ENCODE data around the gene MTARC2. TPM values are rescaled to one million over a fixed set of nuclear protein-coding genes. Genes with fewer than 3 reads are reported as not detected.
"Not testable (repeated sequence)": the region's sequence is repeated elsewhere in the genome, so short reads cannot be mapped to it uniquely, and the experiment has no call there.

MTARC2 gene
- polyA plus RNA-seq, 1 donor, result 14.9 TPM

DNA sequence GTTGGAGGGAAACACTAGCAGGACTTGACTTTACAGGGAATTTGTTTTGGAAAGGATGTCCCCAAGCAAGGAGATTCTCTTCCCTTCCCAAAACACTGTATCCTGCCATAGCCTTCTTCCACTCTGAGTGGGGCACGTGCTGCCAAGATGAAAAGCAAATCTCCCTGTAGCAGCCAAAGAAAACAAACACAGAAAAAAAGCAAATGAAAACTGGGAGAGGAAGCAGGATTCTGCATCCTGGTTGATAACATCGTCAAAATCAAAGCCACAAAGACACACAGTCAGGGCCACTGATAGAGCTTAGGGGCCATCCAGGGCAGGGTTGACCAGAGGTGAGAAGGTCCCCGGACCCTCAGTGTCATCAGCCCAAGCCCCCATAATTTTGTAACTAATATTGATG is 16.0 kb upstream of the MTARC2 start:
- no peak for DNase-seq (ENCODE audit: low read depth)

DNA sequence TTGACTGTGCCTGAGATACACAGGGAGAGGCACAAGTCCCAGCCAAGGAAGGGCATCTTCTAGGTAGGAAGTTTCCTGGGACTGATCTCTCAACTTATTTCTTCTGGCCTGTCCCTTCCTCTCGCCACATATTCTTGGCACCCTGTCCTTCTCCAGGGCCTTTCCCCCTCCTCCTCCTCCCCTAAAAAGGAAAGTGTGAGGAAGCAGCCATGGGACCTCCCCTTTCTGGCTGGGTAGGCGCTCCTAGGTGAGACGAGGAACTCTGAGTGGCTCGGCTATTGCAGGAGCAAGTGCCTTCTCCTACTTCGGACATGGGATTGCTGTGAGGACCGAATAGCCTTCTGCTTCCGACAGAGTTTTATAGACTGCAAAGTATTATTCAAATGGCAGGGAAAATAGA is 15.5 kb upstream of the MTARC2 start:
- DNase-seq (ENCODE audit: low read depth), result no peak

DNA sequence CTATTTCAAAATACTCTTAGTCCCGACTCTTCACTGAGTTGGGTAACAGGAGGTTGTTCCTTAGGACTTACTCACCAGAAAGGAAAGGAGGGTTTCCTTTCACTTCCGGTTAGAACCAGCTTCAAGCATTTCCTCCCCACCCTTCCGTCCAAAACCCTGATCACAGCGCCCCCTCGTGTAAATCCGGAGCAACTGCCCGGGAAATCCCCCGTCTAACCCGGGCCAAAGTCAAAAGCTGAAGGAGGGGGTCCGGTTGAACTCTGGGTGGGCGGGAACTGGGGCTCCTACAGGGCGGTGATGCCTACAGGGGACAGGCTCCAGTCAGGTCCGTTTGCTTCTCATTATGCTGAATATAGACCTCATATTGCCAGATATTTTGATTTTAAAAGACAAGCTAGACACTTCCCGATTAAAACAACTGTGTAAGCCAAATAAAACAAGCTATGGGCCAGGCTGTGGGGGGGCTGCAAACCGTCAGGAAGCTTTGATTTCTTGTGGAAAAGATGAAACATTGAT is 15.0 kb upstream of the MTARC2 start:
- no peak for DNase-seq (ENCODE audit: low read depth)

DNA sequence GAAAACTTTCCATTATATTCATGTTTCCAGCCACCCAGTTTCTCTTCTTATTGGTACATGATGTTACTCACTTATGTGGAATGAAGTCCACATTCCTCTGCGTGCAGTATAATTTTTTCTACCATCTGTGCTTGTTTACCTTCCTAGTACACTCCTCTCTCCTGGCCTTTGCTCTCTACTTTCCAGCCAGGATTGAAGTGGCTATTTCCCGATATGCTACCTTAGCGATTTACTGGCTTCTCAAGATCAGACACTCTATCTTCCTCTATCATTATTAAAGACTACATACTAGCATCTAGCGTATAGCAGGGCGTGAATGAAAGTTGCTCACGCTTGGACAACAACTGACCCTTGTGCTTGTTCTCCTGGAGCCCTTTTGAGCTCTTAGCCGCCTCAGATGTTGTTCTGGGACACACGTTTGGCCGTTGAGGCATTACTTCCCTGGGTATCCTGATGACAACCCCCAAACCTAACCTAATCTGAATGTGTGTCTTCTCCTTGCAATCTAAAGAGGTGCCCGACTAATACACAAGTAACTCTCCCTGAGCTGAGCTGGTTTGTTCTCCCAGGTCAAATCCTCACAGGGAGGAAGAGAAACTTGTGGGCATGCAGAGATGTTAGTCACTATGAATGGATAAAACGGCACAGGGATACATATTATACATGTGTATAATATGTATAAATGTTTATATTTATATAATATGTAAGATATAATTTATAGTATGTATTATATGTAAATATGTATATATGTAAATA is 13.4 kb upstream of the MTARC2 start:
- no peak for DNase-seq (ENCODE audit: low read depth)

DNA sequence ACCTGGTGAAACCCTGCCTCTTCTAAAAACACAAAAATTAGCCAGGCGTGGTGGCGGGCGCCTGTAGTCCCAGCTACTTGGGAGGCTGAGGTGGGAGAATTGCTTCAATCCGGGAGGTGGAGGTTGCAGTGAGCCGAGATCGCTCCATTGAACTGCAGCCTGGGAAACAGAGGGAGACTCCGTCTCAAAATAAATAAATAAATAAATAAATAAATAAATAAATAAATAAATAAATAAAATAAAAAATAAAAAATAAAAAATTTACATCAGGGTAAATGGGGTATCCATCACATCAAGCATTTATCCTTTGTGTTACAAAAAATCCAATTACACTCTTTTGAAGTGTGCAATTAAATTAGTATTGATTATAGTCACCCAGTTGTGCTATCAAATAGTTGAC is 11.8 kb upstream of the MTARC2 start:
- DNase-seq (ENCODE audit: low read depth), result not testable (repeated sequence)

DNA sequence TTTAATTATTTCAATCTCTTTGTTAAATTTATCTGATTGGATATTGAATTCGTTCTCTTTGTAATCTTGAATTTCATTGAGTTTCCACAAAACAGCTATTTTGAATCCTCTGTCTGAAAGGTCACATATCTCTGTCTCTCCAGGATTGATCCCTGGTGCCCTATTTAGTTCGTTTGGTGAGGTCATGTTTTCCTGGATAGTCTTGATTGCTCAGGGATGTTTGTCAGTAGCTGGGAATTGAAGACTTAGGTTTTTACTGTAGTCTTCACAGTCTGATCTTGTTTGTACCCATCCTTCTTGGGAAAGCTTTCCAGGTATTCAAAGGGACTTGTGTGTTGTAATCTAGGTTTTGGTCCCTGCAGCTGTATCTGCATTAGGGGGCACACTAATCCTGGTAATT is 6.8 kb upstream of the MTARC2 start:
- no peak for DNase-seq (ENCODE audit: low read depth)

DNA sequence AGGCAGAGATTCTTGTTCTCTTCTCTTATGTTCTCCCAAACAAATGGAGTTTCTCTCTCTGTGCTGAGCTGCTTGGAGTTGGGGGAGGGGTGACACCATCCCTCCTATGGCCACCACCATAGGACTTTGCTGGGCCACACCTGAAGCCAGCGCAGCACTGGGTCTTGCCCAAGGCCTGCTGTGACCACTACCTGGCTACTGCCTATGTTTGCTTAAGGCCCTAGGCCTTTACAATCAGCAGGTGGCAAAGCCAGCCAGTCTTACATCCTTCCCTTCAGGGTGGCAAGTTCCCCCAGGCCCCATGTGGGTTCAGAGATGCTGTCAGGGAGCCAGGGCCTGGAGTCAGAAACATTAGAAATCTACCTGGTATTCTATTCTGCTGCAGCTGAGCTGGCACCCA is 6.3 kb upstream of the MTARC2 start:
- DNase-seq (ENCODE audit: low read depth), result no peak

DNA sequence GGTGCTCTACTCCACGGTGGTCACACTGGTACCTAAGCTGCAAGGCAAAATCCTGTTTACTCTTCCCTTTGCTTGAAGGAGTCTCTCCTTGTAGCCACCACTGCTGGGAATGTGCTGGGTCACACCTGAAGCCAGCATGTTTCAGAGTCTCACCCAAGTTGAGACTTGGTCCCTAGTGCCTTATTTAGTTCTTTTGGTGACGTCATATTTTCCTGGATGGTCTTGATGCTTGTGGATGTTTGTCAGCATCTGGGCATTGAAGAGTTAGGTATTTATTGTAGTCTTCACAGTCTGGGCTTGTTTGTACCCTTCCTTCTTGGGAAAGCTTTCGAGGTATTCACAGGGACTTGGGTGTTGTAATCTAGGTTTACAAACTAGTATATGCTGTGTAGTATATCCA is 5.6 kb upstream of the MTARC2 start:
- no peak for DNase-seq (ENCODE audit: low read depth)

DNA sequence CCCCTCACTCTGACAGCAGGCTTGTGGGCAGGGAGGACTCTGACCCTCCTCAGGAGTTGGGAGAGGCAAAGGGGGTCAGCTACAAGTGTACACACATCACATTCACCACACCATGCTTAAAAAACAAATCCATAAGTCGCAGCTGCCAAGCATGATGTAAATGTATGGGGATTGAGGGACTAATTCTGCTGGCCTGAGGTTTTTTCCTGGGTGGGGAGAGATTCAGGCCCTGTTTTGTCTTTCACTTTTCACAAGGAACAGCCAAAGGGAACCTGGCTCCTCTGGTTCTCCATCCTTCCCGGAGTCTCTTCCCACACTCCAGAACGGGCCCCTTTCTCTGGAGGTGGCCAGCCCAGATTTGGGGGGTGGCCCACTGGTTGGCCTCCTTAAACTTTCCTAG is 1.3 kb upstream of the MTARC2 start:
- no peak for DNase-seq (ENCODE audit: low read depth)

DNA sequence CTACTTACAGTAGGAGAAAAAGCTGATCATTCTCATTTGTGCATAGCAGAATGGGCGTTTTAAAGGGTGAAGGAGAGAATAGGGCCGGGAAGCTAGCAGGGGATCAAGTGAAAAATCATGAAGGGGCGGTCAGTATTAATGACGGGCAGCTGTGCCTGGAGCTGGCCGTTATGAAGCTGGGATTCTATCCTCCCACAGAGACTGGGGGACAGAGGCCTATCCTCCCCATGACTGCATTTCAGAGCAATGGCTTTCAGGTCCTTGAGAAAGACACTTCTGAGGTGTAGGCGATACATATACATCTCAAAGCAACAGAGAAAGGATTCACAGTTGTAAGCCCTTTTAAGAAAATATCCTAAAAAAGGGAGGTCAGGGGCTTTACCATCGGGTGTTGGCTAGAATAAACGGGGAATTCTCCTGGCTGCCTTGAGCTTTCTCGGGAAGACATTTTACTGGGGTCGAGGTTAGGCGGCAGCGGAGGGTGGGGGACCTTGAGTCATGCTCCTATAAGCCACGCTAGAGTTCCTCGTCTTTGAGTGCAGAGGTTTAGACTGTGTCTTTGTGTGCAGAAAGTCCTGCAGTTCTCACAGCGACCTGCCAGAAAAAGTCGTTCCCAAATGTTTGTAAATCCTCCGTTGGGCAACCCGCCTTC is 559 bp upstream of the MTARC2 start:
- DNase-seq (ENCODE audit: low read depth), result no peak

DNA sequence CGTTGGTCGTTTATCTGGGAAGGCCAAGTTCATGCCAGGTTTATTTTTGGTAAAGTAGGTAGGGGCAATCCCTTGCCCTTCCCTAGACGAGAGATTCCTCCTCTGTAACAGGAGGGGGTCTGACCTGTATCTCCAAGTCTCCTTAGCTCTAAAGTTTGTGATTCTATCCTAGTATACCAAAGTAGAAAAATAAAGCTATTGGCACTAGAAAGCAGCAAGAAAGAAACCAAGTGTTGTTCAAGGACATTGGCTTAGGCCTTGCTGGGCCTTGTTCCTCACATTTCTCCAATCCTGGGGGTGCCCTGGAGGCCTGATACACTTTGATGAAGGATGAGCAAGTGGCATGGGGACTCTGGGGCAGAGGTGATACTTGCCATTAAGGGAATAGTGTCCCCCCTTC is 814 bp downstream of the MTARC2 start:
- DNase-seq (ENCODE audit: low read depth), result no peak

DNA sequence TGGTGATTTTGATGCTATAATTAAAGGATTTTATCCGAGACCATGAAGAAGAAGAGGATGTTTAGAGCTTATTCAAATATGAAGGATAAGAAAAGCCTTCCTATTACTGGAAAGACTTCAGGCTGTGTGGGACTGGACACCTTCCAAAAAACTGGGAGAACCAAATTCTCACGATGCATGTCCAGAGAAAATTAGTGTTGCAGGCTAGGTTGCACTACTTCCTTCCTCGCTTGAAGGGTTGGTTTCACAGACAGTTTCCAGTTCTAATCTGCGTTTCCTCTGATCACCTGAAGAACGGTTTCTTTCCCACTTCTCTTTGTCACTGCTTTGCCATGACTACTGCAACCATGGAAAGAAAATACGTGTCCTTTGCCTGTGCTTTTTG is 2.0 kb downstream of the MTARC2 start:
- DNase-seq (ENCODE audit: low read depth), result no peak

DNA sequence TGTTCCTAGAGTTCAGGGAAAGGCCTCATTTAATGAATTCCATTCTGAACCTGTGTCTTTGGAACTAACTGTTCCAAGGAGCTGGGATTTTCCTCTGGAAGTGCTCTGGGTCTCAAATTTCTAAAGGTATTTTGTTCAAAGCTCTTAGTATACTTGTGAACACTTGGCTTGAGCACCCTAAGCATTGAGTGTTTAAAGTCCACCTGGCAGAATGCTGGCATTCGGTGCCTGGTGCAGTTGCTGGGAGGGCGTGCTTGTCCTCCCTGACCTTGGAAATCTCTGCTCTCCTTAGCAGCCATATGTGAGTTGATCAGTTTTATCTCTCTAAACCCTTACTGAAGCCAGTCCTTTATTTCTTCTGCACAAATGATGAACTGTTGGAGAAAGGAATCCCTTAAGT is 3.0 kb downstream of the MTARC2 start:
- DNase-seq (ENCODE audit: low read depth), result no peak

DNA sequence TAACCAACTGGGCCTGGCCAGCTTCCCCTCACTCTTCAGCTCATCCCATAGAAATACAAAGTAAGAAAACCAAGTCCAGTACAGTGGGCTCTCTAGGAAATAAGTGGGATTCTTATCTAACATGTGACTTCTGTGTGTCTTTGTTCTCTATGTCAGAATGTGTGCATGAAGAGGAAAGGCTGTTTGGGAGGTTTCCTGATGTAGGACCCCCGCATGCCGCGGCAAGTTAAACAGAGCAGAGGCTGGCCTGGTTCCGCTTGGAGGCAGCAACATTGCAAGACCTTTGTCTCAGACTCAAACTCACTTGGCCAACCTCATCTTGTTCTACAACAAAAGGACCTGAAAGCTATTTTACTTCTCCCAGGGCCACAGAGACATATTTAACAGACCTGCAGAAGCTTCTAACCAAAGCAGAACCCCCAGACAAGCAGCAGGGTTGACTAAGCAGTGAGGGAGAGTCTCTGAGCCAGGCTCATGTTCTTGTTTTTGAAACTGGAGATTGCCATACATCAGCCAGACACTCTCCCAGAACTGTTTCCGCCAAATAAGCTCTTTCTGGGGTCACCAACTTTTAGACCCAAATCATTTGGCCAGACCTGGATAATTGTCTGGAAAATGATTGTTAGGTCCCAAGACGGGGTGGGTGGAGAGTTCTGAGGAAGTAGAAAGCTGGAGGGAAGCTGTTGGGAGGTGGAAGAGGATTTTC is 6.2 kb downstream of the MTARC2 start:
- DNase-seq (ENCODE audit: low read depth), result no peak

DNA sequence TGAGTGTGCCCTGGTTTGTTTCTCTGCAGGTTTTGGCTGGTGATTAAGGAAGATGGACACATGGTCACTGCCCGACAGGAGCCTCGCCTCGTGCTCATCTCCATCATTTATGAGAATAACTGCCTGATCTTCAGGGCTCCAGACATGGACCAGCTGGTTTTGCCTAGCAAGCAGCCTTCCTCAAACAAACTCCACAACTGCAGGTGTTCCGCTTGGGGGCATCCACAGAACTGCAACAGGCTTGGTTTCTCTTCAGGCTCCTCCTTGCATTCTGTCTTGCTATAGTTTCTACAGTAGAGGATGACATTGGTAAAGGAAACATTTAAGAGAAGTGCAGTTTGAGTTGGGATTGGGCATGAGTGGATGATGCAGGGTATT is 6.8 kb downstream of the MTARC2 start:
- DNase-seq (ENCODE audit: low read depth), result no peak

DNA sequence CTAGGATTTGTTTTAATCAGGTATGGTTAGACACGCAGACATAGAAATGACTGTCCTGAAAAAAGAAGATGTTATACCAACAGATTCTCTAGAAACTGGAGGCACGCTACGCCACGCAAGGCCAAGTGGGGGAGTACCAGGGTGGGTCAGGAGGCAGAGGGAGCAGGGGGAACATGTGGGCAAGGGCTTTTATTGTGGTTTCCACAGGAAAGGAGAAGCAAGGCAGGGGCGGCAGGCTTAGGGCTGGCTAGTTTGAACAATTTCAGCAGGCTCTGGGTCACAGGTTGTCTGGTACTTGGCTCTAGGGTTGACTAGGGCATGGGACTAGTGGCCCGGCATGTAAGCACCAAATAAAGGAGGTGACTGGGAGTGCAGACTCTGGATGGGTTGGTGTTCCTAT is 7.2 kb downstream of the MTARC2 start:
- DNase-seq (ENCODE audit: low read depth), result no peak

DNA sequence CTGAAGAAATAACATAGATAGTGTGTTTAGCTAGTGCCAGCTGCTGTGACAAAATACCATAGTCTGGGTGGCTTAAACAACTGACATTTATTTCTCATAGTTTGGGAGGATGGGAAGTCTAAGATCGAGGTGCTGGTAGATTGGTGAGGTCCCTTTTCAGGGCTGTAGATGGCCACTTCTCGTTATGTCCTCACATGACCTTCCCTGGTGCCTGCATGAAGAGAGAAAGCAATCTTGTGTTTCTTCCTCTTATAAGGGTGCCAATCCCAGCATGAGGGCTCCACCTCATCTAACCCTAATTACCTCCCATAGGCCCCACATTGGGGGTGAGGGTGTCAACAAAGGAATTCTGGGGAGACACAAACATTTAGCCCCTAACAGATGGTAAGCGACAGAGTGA is 9.3 kb downstream of the MTARC2 start:
- no peak for DNase-seq (ENCODE audit: low read depth)

DNA sequence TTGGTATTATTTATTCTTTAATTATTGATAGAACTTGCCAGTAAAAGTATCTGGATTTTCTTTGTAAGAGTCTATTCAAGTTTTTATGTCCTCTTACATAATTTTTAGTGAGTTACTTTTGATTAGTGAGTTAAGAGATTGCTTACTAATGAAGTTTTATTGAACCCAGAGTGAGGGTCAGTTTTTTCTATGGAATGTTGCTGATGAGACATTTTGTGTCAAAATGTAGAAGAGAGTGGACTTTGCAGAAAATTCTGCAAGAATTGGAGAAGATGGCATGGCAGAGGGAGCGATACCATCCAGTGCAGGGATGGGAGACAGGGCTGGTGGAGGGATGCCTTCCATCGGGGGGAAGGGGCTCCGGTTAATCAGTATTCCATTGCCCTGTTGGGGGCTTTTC is 11.0 kb downstream of the MTARC2 start:
- no peak for DNase-seq (ENCODE audit: low read depth)

DNA sequence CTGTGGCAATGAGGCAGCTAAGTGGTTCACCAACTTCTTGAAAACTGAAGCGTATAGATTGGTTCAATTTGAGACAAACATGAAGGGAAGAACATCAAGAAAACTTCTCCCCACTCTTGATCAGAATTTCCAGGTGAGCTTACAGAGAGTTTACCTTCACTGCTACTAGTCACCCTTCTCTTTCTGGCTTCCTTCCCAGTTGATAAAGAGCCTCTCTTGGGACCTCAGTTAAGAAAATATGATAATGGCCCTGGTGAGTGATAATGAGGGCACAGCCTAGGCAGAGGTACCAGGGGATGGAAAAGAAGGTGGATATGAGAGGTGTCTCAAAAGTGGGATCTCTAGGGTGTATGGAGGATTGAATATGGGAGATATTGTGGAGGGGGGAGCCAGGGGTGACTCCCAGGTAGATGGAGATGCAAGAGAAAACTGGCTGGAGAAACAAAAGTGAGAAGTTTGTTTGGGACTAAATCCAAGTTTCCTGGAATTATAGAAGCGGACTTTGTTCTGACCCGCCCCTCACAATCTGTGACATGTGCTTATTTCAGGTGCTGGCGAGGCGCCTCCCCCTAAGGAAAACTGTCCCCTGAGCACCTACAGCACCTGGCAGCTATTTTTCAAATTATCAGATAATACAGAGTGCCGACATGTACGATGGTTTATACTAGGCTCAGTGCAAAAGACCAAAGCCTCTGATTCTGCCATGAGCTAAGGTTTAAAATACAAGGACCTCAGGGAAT is 13.7 kb downstream of the MTARC2 start:
- DNase-seq (ENCODE audit: low read depth), result no peak

DNA sequence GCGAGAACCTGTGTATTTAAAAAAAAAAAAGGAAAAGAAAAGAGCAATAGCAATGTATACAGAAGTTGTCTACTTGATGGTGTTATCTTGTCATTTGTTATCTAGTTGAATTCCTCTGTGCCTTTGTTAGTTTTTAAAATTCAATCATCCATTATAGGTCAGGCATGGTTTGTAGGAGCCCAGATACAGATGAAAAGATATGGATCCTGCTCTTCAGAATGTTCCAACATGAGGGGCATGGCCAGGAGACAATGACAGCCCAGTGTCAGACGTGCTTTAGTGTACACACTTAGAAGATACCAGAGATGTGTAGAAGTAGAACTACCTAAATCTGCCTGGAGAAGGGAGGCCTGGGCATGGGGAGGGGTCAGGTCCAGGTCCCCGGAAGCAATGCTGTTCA is 16.6 kb downstream of the MTARC2 start:
- no peak for DNase-seq (ENCODE audit: low read depth)

DNA sequence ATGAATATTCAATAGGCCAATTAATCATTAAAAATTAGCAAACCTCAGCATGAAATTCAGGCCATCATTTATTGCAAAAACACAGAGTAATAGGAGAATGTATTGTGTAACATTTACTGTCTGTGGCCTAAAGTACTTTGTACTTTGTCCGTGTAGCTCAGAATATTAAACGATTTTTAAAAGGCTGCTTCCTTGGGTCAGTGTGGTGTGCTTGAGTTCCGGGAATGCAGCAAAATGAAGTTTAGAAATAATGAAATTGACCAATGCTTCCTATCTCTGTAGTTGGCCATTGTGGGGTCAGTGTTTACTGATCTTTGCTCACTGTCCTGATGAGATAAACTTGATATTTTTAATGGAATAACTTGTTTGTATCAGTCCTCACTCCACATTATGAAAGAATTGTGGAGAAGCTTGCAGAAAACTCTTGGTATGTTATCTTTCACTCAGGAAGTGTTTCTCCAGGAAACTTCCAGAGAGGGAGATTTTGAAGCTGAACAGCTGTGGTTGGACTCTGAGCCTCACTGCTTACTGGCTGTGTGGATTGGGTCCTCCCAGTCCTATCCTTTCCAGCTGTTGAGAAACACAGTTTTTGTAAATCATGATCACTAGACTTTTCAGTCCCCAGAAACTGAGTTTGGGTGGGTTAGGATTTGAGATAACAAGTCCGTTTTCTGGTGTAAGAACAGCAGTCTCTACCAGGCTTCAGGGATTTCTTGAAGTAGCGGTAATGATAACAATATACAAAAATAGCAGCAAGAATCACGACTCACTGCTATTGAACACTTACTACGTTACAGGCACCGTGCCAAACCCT is 19.4 kb downstream of the MTARC2 start:
- no peak for DNase-seq (ENCODE audit: low read depth)

All from forelimb muscle (tissue), 1 donor.